22Rv1 (cell line): ENCODE data around the gene SHBG.

Experiments used
- ZFX ChIP-seq: fragments of 450-650 bp; IDR thresholded peaks from 2 replicates; pipeline ENCODE4 v1.6.1; 2017; ENCODE audit warnings: antibody characterized with exemption, borderline replicate concordance
- TF ChIP-seq, protein P1 (sequence below): fragments of 450-650 bp; IDR thresholded peaks from 2 replicates; pipeline ENCODE4 v1.5.1; 2017; ENCODE audit warnings: mild to moderate bottlenecking

DNA sequence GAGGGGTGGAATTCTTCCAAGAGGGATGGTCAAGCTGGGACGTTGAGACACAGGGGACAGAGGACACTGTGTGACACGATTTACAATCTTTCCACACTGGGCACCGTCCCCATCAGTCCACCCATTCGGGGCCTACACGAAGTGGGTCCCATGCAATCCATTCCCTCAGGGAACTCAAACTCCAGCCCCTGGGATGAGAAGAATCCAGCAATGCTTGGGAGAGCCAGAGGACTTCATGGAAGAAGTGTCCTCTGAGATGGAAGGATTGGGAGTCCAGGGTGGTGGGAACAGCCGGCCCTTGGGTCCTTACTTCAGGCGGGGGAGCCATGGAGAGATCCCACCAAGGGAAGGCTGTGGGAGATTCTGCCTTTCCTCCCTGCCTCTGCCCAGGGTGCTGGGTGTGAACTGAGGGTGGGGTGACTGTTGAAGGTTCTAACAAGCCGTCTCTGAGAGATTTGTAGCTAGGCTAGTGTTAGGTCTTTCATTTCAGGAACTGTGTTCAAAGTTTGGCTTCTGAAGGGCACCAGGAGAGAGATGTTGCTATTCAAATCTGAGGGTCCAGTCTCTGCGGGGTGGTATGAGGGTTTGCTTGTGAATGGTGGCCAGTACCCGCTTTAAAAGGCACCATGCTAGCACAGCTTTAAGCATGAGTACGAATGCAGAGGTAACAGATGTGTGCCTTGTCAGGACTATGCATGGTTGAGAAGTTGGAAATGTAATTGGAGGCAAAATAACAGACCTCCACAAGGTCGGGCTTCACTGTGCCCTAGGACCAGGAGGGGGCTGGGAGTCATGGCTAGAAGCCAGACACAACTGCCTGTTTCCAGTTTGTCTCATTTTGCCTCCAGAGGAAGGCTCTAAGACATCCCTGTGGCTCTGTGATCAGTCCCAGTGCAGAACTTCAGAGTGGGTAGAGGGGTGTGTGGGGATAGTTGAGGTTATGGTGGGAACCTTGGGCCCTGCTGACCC is 22.7 kb downstream of the SHBG start:
- TF ChIP-seq, protein P1, sequence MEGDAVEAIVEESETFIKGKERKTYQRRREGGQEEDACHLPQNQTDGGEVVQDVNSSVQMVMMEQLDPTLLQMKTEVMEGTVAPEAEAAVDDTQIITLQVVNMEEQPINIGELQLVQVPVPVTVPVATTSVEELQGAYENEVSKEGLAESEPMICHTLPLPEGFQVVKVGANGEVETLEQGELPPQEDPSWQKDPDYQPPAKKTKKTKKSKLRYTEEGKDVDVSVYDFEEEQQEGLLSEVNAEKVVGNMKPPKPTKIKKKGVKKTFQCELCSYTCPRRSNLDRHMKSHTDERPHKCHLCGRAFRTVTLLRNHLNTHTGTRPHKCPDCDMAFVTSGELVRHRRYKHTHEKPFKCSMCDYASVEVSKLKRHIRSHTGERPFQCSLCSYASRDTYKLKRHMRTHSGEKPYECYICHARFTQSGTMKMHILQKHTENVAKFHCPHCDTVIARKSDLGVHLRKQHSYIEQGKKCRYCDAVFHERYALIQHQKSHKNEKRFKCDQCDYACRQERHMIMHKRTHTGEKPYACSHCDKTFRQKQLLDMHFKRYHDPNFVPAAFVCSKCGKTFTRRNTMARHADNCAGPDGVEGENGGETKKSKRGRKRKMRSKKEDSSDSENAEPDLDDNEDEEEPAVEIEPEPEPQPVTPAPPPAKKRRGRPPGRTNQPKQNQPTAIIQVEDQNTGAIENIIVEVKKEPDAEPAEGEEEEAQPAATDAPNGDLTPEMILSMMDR = no peak
- TF ChIP-seq ZFX = no peak
